GM13977 (cell line): ENCODE results near the gene DNAH7.

Experiments used
- DNase-seq: peaks from one replicate; pipeline ENCODE4 v3.0.0; 2012; ENCODE audit warnings: low spot score
- CTCF ChIP-seq: IDR thresholded peaks from 2 replicates; pipeline ENCODE4 v1.5.1; 2012; ENCODE audit warnings: mild to moderate bottlenecking, control low read depth; ENCODE audit not compliant: insufficient read depth; ENCODE audit errors: extremely low read depth, missing control alignments
- in situ Hi-C: fragments of 300-500 bp; cut with MboI; formaldehyde crosslinking; loops from one replicate; pipeline ENCODE4 v1.12.0; 2022; ENCODE audit warnings: low sequenced_read_pairs, low pct_unique_long_range_greater_than_20kb, mixed read lengths, inconsistent platforms; ENCODE audit not compliant: unreplicated experiment

Gene DNAH7

GRCh38 chr2:195863564-195863963, 205.1 kb downstream of the DNAH7 start:
- in situ Hi-C loops, result no loop called here
- no peak for DNase-seq

GRCh38 chr2:195863121-195863520, 205.5 kb downstream of the DNAH7 start:
- in situ Hi-C loops, result no loop called here
- TF ChIP-seq CTCF, result no peak
- no peak for DNase-seq

More at GRCh38 chr2:195863564-195863963, 205.1 kb downstream of the DNAH7 start:
- TF ChIP-seq CTCF, result no peak

GRCh38 chr2:195861821-195862220, 206.8 kb downstream of the DNAH7 start:
- DNase-seq, result no peak
- TF ChIP-seq CTCF, result no peak
- in situ Hi-C loops, result no loop called here

GRCh38 chr2:195859513-195859912, 209.1 kb downstream of the DNAH7 start:
- TF ChIP-seq CTCF, result no peak
- in situ Hi-C loops, result no loop called here
- DNase-seq, result no peak

GRCh38 chr2:195857132-195857531, 211.5 kb downstream of the DNAH7 start:
- DNase-seq, result no peak
- in situ Hi-C loops, result no loop called here
- no peak for TF ChIP-seq CTCF

- no peak for TF ChIP-seq CTCF
- DNase-seq, result no peak
- in situ Hi-C loops, result no loop called here
These were observed 217.9 kb downstream of the DNAH7 start for GRCh38 chr2:195850764-195851163.
